Vagina (tissue), 2 donors: ENCODE data around the gene OR2AT4.
A peak's percentile ranks its signal among the peaks of the same experiment; 100 is the strongest.

ENCODE experiments used
- CTCF ChIP-seq, 3 experiments: fragments of 450-650 bp in 2 of 3; fragments of 200-600 bp in 1 of 3; sonication (generic) in 1 of 3; IDR thresholded peaks; one replicate each; pipeline ENCODE4 v1.5.1; 2017 to 2019; ENCODE audit warnings: antibody characterized with exemption in 3 of 3, mild to moderate bottlenecking in 2 of 3, moderate library complexity in 2 of 3
- POLR2A ChIP-seq, 2 donors: fragments of 450-650 bp; IDR thresholded peaks; one replicate each; pipeline ENCODE4 v1.6.1; 2017; ENCODE audit warnings: antibody characterized with exemption in 2 of 2, mild to moderate bottlenecking in 2 of 2, moderate library complexity in 2 of 2

- TF ChIP-seq CTCF (IDR thresholded peaks at IDR 0.05) = peak; percentile 45 to 48 (median 47)
- TF ChIP-seq POLR2A (IDR thresholded peaks at IDR 0.05) = no peak
Measured at GRCh38 chr11:75031771-75032549, 64.7 kb downstream of the OR2AT4 start.
